ENCODE results near the gene MAMDC2.

DNA sequence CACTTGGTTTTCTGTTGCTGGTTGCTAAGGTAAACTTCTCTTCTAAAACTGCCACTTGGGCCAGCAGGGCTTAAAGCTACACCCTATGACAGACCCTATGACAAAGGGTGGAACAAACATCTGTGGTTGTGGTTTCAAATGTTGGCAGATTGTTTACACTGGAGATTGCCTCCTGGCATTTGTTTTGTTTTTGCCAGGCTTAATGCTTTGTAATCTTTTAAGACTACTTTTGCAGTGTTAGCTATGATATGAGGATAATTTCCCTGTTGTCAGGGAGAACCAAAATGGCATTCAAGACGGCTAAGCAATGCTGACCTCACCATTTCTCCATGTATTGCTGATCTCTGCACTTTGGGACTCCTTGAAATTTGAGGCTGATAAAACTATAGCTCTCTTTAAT lies 50.3 kb downstream of the MAMDC2 start:
- TF ChIP-seq POLR2A (IDR thresholded peaks at IDR 0.05) = no peak
- TF ChIP-seq, protein P1, sequence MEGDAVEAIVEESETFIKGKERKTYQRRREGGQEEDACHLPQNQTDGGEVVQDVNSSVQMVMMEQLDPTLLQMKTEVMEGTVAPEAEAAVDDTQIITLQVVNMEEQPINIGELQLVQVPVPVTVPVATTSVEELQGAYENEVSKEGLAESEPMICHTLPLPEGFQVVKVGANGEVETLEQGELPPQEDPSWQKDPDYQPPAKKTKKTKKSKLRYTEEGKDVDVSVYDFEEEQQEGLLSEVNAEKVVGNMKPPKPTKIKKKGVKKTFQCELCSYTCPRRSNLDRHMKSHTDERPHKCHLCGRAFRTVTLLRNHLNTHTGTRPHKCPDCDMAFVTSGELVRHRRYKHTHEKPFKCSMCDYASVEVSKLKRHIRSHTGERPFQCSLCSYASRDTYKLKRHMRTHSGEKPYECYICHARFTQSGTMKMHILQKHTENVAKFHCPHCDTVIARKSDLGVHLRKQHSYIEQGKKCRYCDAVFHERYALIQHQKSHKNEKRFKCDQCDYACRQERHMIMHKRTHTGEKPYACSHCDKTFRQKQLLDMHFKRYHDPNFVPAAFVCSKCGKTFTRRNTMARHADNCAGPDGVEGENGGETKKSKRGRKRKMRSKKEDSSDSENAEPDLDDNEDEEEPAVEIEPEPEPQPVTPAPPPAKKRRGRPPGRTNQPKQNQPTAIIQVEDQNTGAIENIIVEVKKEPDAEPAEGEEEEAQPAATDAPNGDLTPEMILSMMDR (IDR thresholded peaks at IDR 0.05) = no peak

All from thyroid gland (tissue), 4 donors.